Esophagus (tissue), 2 donors: ENCODE measurements around the gene PRL. TPM values are rescaled to one million over a fixed set of nuclear protein-coding genes. Genes with fewer than 3 reads are reported as not detected.

ENCODE experiments used
- H3K27ac ChIP-seq, 2 donors: one replicate each; pipeline ENCODE4 v1.5.1; 2013; ENCODE audit warnings: low read depth in 2 of 2, mild to moderate bottlenecking in 2 of 2, inconsistent platforms in 1 of 2, low read length in 1 of 2, moderate library complexity in 1 of 2
- H3K27me3 ChIP-seq, 2 donors: one replicate each; pipeline ENCODE4 v1.6.1; 2013; ENCODE audit warnings: low read length in 2 of 2, control low read depth in 1 of 2, mild to moderate bottlenecking in 1 of 2; ENCODE audit not compliant: insufficient read depth in 2 of 2, control insufficient read depth in 1 of 2
- H3K36me3 ChIP-seq, 2 donors: one replicate each; pipeline ENCODE4 v1.6.1; 2013; ENCODE audit warnings: low read length in 1 of 2; ENCODE audit not compliant: control insufficient read depth in 2 of 2, insufficient read depth in 2 of 2
- H3K4me1 ChIP-seq, 2 donors: one replicate each; pipeline ENCODE4 v1.6.1; 2013; ENCODE audit warnings: low read length in 1 of 2; ENCODE audit not compliant: control insufficient read depth in 2 of 2, insufficient read depth in 2 of 2
- H3K4me3 ChIP-seq, 2 donors: one replicate each; pipeline ENCODE4 v1.5.1; 2013; ENCODE audit warnings: low read length in 2 of 2, mild to moderate bottlenecking in 2 of 2, low read depth in 1 of 2, moderate library complexity in 1 of 2
- H3K9me3 ChIP-seq, 2 donors: one replicate each; pipeline ENCODE4 v1.6.1; 2013; ENCODE audit warnings: mild to moderate bottlenecking in 2 of 2, low read depth in 1 of 2, low read length in 1 of 2, moderate library complexity in 1 of 2; ENCODE audit not compliant: control insufficient read depth in 2 of 2, insufficient read depth in 1 of 2
- WGBS, 2 donors: extraction: QIAGEN DNeasy Blood & Tissue Kit; methylation state at CpG; one replicate each; pipeline ENCODE4 v1.1.7; 2013; 5-methylcytosine and 5-hydroxymethylcytosine counted together
- polyA plus RNA-seq, 2 donors: library from polyadenylated mRNA; stranded (reverse); fragments of 200-250 nt; gene quantifications; one replicate each; pipeline ENCODE4 v1.2.3, GENCODE V29; 2013
- donor health status: healthy with polysubstance abuse.
- donor health status: Bipolar disorder and iron deficiency.

PRL gene
- polyA plus RNA-seq, 2 donors: not detected

DNA sequence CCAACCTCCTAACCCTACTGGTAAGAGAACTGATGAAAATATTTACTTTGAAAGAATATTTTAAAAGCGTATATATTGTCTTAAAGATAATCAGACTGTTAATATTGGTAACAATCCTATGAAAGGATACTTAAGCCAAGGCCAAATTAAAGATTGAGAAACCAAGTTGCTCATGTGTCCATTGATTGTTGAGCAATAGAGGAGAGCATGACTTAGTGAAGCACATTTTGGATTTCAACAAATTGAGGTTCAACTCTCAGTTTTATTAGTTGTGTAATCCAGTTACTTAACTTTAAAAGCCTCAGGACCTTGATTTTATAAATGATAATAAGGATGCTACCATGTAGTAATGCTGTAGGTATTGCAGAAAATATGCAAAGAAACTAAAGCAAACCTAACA is 56.8 kb downstream of the PRL start:
- 0 to 1% methylated on average over 1 of the region's 1 CpG for WGBS, 2 donors
- Histone ChIP-seq H3K4me3 (no peak overlapping the region), H3K27me3 (no peaks in the 10 kb centered on the region), H3K9me3 (no peaks in the 10 kb centered on the region), H3K27ac (no peak overlapping the region), H3K4me1 (no peaks in the 10 kb centered on the region), H3K36me3 (no peaks in the 10 kb centered on the region)

DNA sequence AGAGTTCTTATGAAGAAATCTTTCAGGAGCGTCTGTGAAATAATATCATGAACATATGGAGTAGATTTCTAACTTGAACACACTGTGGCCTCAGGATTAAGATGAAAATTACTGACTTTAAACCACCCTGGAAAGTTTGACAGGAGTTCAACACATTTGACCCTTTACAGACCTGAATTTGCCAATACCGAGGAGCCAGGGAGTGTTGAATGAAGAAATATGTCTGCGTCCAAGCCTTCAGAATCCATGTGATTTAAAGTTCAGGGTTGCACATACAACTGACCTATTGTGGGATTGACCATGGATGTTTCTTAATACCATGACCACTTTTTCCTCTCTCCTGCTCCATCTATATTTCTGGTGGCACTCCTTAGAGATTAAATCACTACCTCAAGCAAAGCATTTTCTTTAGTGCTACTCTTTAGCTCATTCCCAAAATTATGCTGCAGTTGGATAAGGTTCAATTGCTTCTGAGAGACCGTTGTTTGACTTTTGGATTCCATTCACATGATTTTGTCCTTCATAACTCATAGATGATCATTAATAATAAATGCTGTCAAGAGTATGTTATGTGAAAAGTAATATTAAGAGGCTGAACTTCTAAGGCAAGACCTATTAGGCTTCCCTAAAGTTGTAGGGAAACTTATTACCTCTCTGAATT is 57.4 kb downstream of the PRL start:
- Histone ChIP-seq H3K27ac (no peak overlapping the region), H3K27me3 (no peaks in the 10 kb centered on the region), H3K4me3 (no peak overlapping the region), H3K9me3 (no peaks in the 10 kb centered on the region), H3K4me1 (no peaks in the 10 kb centered on the region), H3K36me3 (no peaks in the 10 kb centered on the region)
- WGBS, 2 donors: 43 to 47% methylated on average over 4 of the region's 4 CpGs

DNA sequence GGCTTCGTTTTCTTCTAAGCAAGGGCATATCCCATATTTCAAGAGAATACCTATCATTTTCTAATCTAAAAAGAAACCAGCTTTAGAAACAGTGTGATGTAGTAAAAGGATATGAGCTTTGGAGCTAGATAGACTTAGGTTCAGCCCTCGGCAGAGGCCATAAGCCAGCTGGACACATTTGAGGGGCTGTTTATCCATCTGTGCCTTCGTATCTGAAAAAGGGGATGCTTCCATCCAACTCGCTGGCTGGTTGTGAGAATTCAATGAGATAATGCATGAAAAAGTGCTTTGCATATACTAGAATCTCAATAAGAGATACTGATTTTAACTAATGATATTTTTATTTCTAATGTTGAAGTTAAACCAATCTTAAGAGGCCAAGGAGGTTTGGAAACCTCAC is 58.0 kb downstream of the PRL start:
- H3K36me3 ChIP-seq: no peaks in the 10 kb centered on the region
- H3K9me3 ChIP-seq: no peaks in the 10 kb centered on the region
- no peaks in the 10 kb centered on the region for H3K27me3 ChIP-seq
- WGBS, 2 donors: 78 to 87% methylated on average over 4 of the region's 4 CpGs
- H3K4me1 ChIP-seq: no peaks in the 10 kb centered on the region
- no peak overlapping the region for H3K4me3 ChIP-seq
- no peak overlapping the region for H3K27ac ChIP-seq

DNA sequence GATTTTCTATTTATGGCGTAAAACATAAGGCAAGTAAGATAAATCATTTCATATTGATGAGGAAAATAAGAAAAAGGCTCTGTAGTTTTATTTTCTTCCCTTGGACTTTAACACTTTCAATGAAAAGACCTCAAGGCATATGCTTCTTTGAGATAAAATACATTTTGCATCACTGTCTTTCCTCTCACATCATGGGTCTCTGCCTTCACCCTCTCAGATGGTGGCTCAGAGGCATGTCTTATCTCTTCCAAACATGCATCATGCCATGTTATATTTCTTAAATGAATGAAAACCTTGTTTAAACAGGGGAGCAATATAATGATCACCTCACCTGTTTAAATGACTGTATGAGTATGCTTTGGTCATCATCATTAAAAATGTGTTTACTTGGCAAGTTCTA is 59.3 kb downstream of the PRL start:
- H3K27me3 ChIP-seq: no peaks in the 10 kb centered on the region
- H3K9me3 ChIP-seq: no peaks in the 10 kb centered on the region
- no peaks in the 10 kb centered on the region for H3K36me3 ChIP-seq
- no peak overlapping the region for H3K4me3 ChIP-seq
- H3K4me1 ChIP-seq: no peaks in the 10 kb centered on the region
- no peak overlapping the region for H3K27ac ChIP-seq
- WGBS, 2 donors: 0% methylated on average over 1 of the region's 1 CpG
